K562 (cell line): Measurements from ENCODE around the gene TMEM108. TPM values are rescaled to one million over a fixed set of nuclear protein-coding genes. Genes with fewer than 3 reads are reported as not detected.

Experiments used
- ATAC-seq: fragments of 200-7000 bp; cut with Tn5 transposase; 3 replicates; pipeline ENCODE4 v1.9.1; 2020; ENCODE audit warnings: moderate library complexity
- BruUV-seq: library from RNA; stranded (reverse); fragments of 400-500 nt; replicated peaks from 2 replicates; lab custom pipeline; 2021; lab: Mats Ljungman, UMichigan
- CTCF ChIA-PET: fragments of 300-600 bp; formaldehyde crosslinking; extraction: SDS; loops from one replicate; lab custom pipeline; 2021; ENCODE audit warnings: low intra/inter-chr PET ratio; lab: Yijun Ruan, JAX
- POLR2A ChIA-PET: fragments of 300-600, 350-650 bp; sonication (Branson Sonifier 250); formaldehyde crosslinking; extraction: SDS; loops from one replicate; lab custom pipeline; 2021; ENCODE audit warnings: antibody characterized with exemption, inconsistent platforms; lab: Yijun Ruan, JAX
- DNase-seq, 4 experiments: peaks; one replicate each; pipeline versions ENCODE4 v3.0.0 to v3.0.0-alpha.2; 2011 to 2018; ENCODE audit warnings: low spot score in 3 of 4, mixed read lengths in 3 of 4; ENCODE audit errors: extremely low read depth in 1 of 4
- FAIRE-seq: peaks from 2 replicates; lab custom pipeline; 2011; peaks lifted over from hg19 to GRCh38; lab: Jason Lieb, UNC
- H2AFZ ChIP-seq: 2 replicates; pipeline ENCODE4 v1.6.0; 2011; ENCODE audit warnings: low read depth, low read length, control low read depth, inconsistent platforms
- H3K27ac ChIP-seq: fragments of 200-600 bp; 3 replicates; pipeline ENCODE4 v1.8.0; 2011; ENCODE audit warnings: low read depth, mild to moderate bottlenecking, control low read depth, inconsistent platforms, low read length, moderate library complexity, mixed read lengths; ENCODE audit errors: extremely low read depth
- H3K27me3 ChIP-seq, 2 experiments: fragments of 300-600 bp in 1 of 2; 2 replicates in 1 of 2; 3 replicates in 1 of 2; pipeline versions ENCODE4 v1.6.0 to v1.8.0; 2011; ENCODE audit warnings: inconsistent platforms in 2 of 2, low read length in 2 of 2, mild to moderate bottlenecking in 1 of 2, mixed read lengths in 1 of 2, moderate library complexity in 1 of 2; ENCODE audit not compliant: control insufficient read depth in 2 of 2, insufficient read depth in 2 of 2
- H3K36me3 ChIP-seq: fragments of 300-600 bp; 3 replicates; pipeline ENCODE4 v1.8.0; 2011; ENCODE audit warnings: mild to moderate bottlenecking, low read length, inconsistent platforms; ENCODE audit not compliant: control insufficient read depth, insufficient read depth
- H3K4me1 ChIP-seq, 2 experiments: fragments of 200-600 bp in 1 of 2; replicated peaks in 1 of 2; 2 replicates in 1 of 2; 3 replicates in 1 of 2; pipeline versions ENCODE4 v1.5.1 to v1.8.0; 2011; ENCODE audit warnings: inconsistent platforms in 2 of 2, low read length in 2 of 2, mild to moderate bottlenecking in 1 of 2, mixed read lengths in 1 of 2, moderate library complexity in 1 of 2; ENCODE audit not compliant: control insufficient read depth in 2 of 2, insufficient read depth in 2 of 2
- H3K4me2 ChIP-seq: 2 replicates; pipeline ENCODE4 v1.6.1; 2011; ENCODE audit warnings: low read length, control low read depth, inconsistent platforms, mixed read lengths; ENCODE audit not compliant: insufficient read depth
- H3K4me3 ChIP-seq: fragments of 200-600 bp; sonication (generic), shearing (Covaris generic); 2 replicates; pipeline ENCODE4 v1.5.1; 2016; ENCODE audit warnings: control low read depth, inconsistent platforms
- H3K79me2 ChIP-seq: fragments of 200-600 bp; 3 replicates; pipeline ENCODE4 v1.8.0; 2011; ENCODE audit warnings: low read length, inconsistent platforms; ENCODE audit not compliant: control insufficient read depth, insufficient read depth
- H3K9ac ChIP-seq, 2 experiments: 2 replicates each; pipeline versions ENCODE4 v1.6.0 to v1.6.1; 2011; ENCODE audit warnings: low read depth in 2 of 2, low read length in 2 of 2, control low read depth in 1 of 2, inconsistent platforms in 1 of 2, mild to moderate bottlenecking in 1 of 2, mixed read lengths in 1 of 2; ENCODE audit not compliant: insufficient read depth in 1 of 2
- H3K9me1 ChIP-seq: one replicate; pipeline ENCODE4 v1.6.0; 2011; ENCODE audit warnings: inconsistent platforms, mild to moderate bottlenecking, low read length, moderate library complexity; ENCODE audit not compliant: control insufficient read depth, insufficient read depth
- H3K9me3 ChIP-seq: replicated peaks from 2 replicates; pipeline ENCODE4 v1.5.1; 2011; ENCODE audit warnings: low read depth, low read length, inconsistent platforms; ENCODE audit not compliant: control insufficient read depth, insufficient read depth
- H4K20me1 ChIP-seq: replicated peaks from 2 replicates; pipeline ENCODE4 v1.6.1; 2011; ENCODE audit warnings: low read length, inconsistent platforms, mixed read lengths; ENCODE audit not compliant: control insufficient read depth, insufficient read depth
- JUND ChIP-seq, 2 experiments: IDR thresholded peaks; 2 replicates in 1 of 2; 3 replicates in 1 of 2; pipeline ENCODE4 v1.6.1; 2011; ENCODE audit warnings: borderline replicate concordance in 2 of 2, low read depth in 2 of 2, low read length in 2 of 2, improper control_type of control experiment in 1 of 2, missing biosample characterization in 1 of 2, missing genetic modification characterization in 1 of 2, missing genetic modification reagents in 1 of 2
- KDM4B ChIP-seq, 2 experiments: fragments of 450-650 bp in 1 of 2; sonication (generic) in 1 of 2; IDR thresholded peaks; 2 replicates each; pipeline ENCODE4 v1.6.1; 2016 to 2017; ENCODE audit warnings: borderline replicate concordance in 2 of 2, antibody characterized with exemption in 1 of 2, low read depth in 1 of 2, mild to moderate bottlenecking in 1 of 2
- PHF21A ChIP-seq: fragments of 450-650 bp; IDR thresholded peaks from 2 replicates; pipeline ENCODE4 v1.6.1; 2017; ENCODE audit warnings: low read depth, borderline replicate concordance
- SFPQ ChIP-seq: fragments of 200-400 bp; formaldehyde crosslinking; IDR thresholded peaks from 2 replicates; pipeline ENCODE4 v1.6.1; 2017; ENCODE audit warnings: mild to moderate bottlenecking, low read depth, low read length, moderate library complexity
- TAF1 ChIP-seq: IDR thresholded peaks from 2 replicates; pipeline ENCODE4 v1.6.1; 2011; ENCODE audit warnings: mild to moderate bottlenecking, low read length, moderate library complexity; ENCODE audit not compliant: insufficient read depth, control insufficient read depth, severe bottlenecking; ENCODE audit errors: extremely low read depth
- ZNF407 ChIP-seq: fragments of 450-650 bp; IDR thresholded peaks from 2 replicates; pipeline ENCODE4 v1.6.1; 2016; ENCODE audit warnings: low read depth
- in situ Hi-C: fragments of 300-500 bp; cut with MboI; formaldehyde crosslinking; loops from 4 replicates; pipeline ENCODE4 v1.15.0; 2018; ENCODE audit warnings: inconsistent platforms, mixed read lengths
- intact Hi-C: fragments of 100-400 bp; cut with micrococcal nuclease; formaldehyde crosslinking; loops from 2 replicates; pipeline ENCODE4 v1.14.2; 2022
- polyA plus RNA-seq, 8 experiments: library from polyadenylated mRNA; depleted of rRNA in 4 of 8; stranded (reverse) in 5 of 8; unstranded in 3 of 8; fragments of >200 nt; fragmentation: Nextera tagmentation in 2 of 8; fragmentation: Illumina TruSeq in 1 of 8; extraction: Ambion mirVana in 2 of 8; extraction: Trizol in 1 of 8; gene quantifications; 2 replicates each; pipeline versions ENCODE4 v1.2.1 to v1.2.3, GENCODE V29; 2011 to 2014; ENCODE audit warnings: inconsistent platforms in 1 of 8, missing spikeins in 1 of 8
- total RNA-seq, 7 experiments: library from RNA; depleted of rRNA in 6 of 7; stranded (reverse); fragments of >200 nt in 6 of 7; fragmentation: Illumina TruSeq in 2 of 7; extraction: Trizol in 2 of 7; gene quantifications; 2 replicates each; pipeline versions ENCODE4 v1.2.1 to v1.2.3, GENCODE V29; 2011 to 2021; ENCODE audit warnings: low replicate concordance in 1 of 7

TMEM108 gene
- total and polyA plus RNA-seq, 9 of the 15 experiments (the other 6 are each of a cell fraction or from before 2014, with no cell fraction given): 0.65 to 11.1 (median 3.4) TPM

- TF ChIP-seq ZNF407: no peak
These were observed 58.9 kb downstream of the TMEM108 start (continued) for GRCh38 chr3:133096900-133097613.

GRCh38 chr3:133103706-133104105 is 65.5 kb downstream of the TMEM108 start:
- no peak for DNase-seq
- H3K9me3 ChIP-seq: no peaks in the 10 kb centered on the region
- no peaks in the 10 kb centered on the region for H4K20me1 ChIP-seq
- no peak overlapping the region for H3K4me2 ChIP-seq
- no TSS peak for BruUV-seq
- no peak for ATAC-seq
- no peaks in the 10 kb centered on the region for H3K36me3 ChIP-seq
- no peaks in the 10 kb centered on the region for H3K9me1 ChIP-seq
- H3K4me3 ChIP-seq: no peak overlapping the region
- intact Hi-C loops: no loop called here
- no peak overlapping the region for H2AFZ ChIP-seq
- TF ChIP-seq JUND (IDR thresholded peaks at IDR 0.05; ENCODE audit: borderline replicate concordance, low read depth, low read length): no peak
- TF ChIP-seq JUND (tag; IDR thresholded peaks at IDR 0.05; ENCODE audit: borderline replicate concordance, low read depth, low read length): no peak
- TF ChIP-seq SFPQ: no peak
- no peak for TF ChIP-seq PHF21A
- TF ChIP-seq TAF1: no peak
- no peak for TF ChIP-seq KDM4B (IDR thresholded peaks at IDR 0.05; ENCODE audit: borderline replicate concordance in 2 of 2, low read depth in 1 of 2)
- TF ChIP-seq, all 486 proteins: peak for 0
- no peak for FAIRE-seq
- H3K27me3 ChIP-seq: no peaks in the 10 kb centered on the region
- CTCF ChIA-PET: no interaction called here
- no peak overlapping the region for H3K9ac ChIP-seq
- POLR2A ChIA-PET: interaction anchor here (0.6 kb wide), 1 partner anchor 11 kb away, joined by 4 read pairs; no protein-coding TSS in a partner anchor
- in situ Hi-C loops: no loop called here
- no peaks in the 10 kb centered on the region for H3K79me2 ChIP-seq
- no peaks in the 10 kb centered on the region for H3K4me1 ChIP-seq
- no peak overlapping the region for H3K27ac ChIP-seq
